ENCODE results near the gene PRLH.

PRLH gene

DNA sequence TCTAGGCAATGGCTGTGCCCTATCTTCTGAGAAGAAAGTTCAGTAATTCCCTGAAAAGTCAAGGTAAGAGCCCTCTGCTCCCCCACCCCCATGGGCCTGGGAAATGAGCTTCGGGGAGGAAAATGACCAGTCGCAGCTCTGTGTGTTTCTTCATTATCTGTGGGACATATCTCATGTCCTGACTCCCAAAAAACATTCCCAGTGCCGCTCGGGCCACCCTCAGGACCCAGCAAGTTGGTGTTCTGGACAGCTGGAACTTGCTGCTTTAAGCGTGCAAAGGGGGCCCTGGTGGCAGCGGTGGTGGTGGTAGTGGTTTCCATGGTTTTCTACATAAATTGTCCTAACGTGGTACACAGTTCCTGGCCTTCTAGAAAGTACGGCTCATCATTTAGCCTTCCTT is 17.2 kb upstream of the PRLH start:
- Mint-ChIP-seq H3K9me3 (peaks cover 5% of the 10 kb centered on the region), H3K4me1 (ENCODE audit: low read depth) (no peaks in the 10 kb centered on the region), H3K27me3 (ENCODE audit: low read depth) (peaks cover 4% of the 10 kb centered on the region), H3K36me3 (ENCODE audit: low read depth) (no peaks in the 10 kb centered on the region), H3K4me3 (no peak overlapping the region), H3K27ac (no peak overlapping the region)

DNA sequence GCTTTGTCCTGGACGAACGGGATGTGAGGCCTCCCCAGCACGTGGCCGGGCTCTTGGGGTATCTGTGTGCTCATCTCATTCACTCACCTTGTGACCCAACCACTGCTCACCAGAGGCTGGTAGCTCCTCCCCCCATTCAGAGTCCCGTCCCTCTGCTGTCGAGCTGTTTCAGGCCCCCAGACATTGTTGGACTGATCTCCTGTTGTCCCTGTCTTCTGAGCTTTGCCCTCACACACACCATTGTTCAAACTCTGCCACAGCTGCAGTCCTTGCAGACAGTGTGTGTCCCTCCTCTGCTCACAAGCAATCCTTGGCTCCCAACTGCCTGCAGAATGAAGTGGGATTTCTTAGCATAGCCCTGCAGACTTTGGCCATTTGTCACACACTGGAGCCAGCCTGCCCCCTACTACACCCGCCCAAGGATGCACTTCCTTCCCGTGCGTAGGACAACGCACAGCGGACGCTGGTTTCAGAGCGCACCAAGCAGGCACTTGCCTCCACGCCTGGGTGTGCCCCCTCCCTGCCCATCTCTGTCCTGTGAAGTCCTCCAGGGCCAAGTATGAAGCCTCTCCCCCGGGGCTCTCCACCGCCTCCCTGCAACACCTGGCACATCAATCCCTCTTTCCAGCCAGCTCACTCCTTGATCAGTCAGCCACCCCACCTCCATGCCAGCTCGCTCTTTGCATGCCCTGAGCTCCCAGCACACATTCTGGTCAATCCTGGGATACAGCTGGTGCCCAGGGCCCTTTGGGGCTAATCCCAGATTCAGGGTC is 16.5 kb upstream of the PRLH start:
- H3K9me3 Mint-ChIP-seq = peaks cover 11% of the 10 kb centered on the region
- peaks cover 9% of the 10 kb centered on the region for H3K27me3 Mint-ChIP-seq (ENCODE audit: low read depth)
- H3K27ac Mint-ChIP-seq = no peak overlapping the region
- H3K36me3 Mint-ChIP-seq (ENCODE audit: low read depth) = no peaks in the 10 kb centered on the region
- H3K4me3 Mint-ChIP-seq = no peak overlapping the region
- H3K4me1 Mint-ChIP-seq (ENCODE audit: low read depth) = no peaks in the 10 kb centered on the region

DNA sequence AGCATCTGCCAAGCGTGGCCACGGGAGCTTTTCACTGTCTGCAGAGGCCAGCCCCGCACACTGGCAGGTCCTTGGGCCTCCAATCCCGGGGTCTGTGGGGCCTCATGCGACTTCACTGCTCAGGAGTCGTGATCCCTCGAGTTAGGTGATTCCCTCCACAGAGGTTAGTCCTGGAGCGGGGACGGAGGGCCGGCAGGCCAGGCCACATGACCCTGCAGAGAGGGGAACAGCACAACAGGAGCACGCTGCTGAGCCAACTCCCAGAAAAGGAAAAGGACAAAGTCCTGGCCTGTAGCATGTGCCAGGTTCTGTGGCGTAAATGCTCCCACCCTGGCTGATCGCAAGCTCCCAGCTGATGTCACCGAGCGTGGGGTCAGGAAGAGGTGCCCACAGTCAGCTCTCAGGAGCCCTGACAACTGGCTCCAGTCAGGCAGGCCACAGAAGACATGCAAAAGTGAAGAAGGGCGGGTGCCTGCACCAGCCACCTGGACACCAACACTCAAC is 15.3 kb upstream of the PRLH start:
- Mint-ChIP-seq H3K4me3 (no peak overlapping the region), H3K4me1 (ENCODE audit: low read depth) (no peaks in the 10 kb centered on the region), H3K27ac (no peak overlapping the region), H3K36me3 (ENCODE audit: low read depth) (no peaks in the 10 kb centered on the region), H3K9me3 (peaks cover 20% of the 10 kb centered on the region), H3K27me3 (ENCODE audit: low read depth) (peaks cover 11% of the 10 kb centered on the region)

DNA sequence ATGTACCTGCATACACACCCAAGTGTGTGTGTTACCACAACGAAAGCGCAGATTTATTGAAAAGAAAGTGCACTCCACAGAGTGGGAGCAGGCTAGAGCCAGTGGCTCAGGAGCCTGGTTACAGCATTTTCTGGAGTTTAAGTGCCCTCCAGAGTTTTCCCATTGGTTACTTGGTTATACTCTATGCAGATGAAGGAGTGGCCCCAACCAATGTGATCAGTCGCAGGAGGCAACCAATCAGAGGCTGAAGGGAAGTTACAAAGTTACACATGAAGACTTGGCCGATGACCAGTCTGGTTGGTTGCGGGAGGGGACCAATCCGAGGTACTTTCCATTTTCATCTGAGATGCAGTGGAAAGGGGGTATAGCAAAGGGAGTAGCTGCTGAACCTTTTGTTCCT is 13.5 kb upstream of the PRLH start:
- no peak overlapping the region for H3K4me3 Mint-ChIP-seq
- peaks cover 17% of the 10 kb centered on the region for H3K27me3 Mint-ChIP-seq (ENCODE audit: low read depth)
- peaks cover 24% of the 10 kb centered on the region for H3K9me3 Mint-ChIP-seq
- peaks cover 1% of the 10 kb centered on the region for H3K36me3 Mint-ChIP-seq (ENCODE audit: low read depth)
- no peak overlapping the region for H3K27ac Mint-ChIP-seq
- peaks cover 9% of the 10 kb centered on the region for H3K4me1 Mint-ChIP-seq (ENCODE audit: low read depth)

DNA sequence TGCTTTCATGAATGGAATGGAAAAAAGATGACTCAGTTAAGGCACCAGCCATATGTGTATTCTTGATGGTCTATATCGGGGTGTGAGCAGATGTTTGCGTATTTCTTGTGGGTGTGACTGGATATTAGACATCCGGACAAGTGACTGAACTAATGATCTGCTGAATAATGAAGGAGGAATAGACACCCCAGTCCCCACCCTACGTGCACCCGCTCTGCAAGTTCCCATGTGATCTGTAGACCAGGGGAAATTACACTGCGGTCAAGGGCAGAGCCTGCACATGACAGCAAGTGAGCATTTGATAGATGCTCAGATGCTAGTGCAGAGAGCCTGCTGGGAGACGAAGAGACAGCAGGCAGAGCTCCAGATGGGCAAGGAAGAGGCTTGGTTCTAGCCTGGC is 12.4 kb upstream of the PRLH start:
- Mint-ChIP-seq H3K9me3 (peaks cover 25% of the 10 kb centered on the region), H3K4me3 (no peak overlapping the region), H3K27me3 (ENCODE audit: low read depth) (peaks cover 19% of the 10 kb centered on the region)

DNA sequence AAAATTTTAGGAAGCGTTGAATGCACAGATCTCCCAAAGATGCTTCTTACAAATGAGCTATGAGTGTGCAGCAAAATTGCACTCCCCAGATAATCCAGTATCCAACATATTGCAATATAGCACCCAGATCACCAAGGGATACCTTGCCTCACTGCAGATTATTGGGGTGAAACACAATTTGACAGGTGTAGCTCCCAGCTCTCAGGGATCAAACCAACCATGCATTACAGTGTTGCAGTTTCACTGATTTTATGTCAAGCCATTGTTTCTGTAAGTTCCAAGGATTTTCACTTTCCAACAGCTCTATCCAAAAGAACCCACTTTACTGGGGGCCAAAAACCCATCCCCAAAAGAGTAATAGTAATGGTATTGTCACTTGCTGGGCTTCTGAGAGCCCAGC is 10.8 kb upstream of the PRLH start:
- Mint-ChIP-seq H3K4me1 (ENCODE audit: low read depth) (peaks cover 11% of the 10 kb centered on the region), H3K27me3 (ENCODE audit: low read depth) (peaks cover 19% of the 10 kb centered on the region), H3K36me3 (ENCODE audit: low read depth) (peaks cover 1% of the 10 kb centered on the region), H3K27ac (no peak overlapping the region), H3K9me3 (peaks cover 25% of the 10 kb centered on the region), H3K4me3 (no peak overlapping the region)

More for the DNA sequence above, 12.4 kb upstream of the PRLH start:
- Mint-ChIP-seq H3K36me3 (ENCODE audit: low read depth) (peaks cover 1% of the 10 kb centered on the region), H3K4me1 (ENCODE audit: low read depth) (peaks cover 11% of the 10 kb centered on the region), H3K27ac (no peak overlapping the region)

DNA sequence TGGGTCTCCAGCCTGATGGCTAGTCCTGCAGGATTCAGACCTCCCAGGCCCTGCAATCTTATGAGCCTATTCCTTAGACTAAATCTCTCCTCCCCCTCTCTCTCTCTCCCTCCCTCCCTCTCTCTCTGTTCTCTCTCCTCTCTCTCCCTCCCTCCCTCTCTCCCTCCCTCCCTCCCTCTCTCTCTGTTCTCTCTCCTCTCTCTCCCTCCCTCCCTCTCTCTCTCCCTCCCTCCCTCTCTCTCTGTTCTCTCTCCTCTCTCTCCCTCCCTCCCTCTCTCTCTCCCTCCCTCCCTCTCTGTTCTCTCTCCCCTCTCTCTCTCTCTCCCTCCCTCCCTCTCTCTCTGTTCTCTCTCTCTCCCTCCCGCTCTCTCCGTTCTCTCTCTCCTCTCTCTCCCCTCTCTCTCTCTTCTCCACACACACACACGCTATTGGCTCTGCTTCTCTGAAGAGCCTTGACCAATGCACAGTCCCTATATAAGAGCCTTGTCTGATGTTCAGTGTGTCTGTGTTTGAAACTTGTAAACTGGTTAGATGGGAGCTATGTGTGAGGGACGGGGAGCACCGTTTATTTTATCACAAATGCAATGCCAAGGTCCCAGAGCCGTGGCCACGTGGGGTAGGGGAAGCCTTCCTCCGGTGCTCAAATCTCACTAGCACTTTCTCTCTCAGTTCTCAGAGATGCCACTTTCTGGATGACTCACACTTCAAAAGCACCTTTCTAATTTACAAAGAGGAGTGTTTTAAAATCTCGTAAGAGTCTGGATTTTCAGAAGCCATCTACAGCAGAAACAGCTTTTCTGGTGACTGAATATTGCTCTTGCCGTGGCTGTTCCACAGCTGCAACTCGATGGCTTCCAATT is 9.4 kb upstream of the PRLH start:
- H3K4me1 Mint-ChIP-seq (ENCODE audit: low read depth) = peaks cover 11% of the 10 kb centered on the region
- no peak overlapping the region for H3K4me3 Mint-ChIP-seq
- H3K36me3 Mint-ChIP-seq (ENCODE audit: low read depth) = peaks cover 1% of the 10 kb centered on the region
- peaks cover 25% of the 10 kb centered on the region for H3K9me3 Mint-ChIP-seq
- no peak overlapping the region for H3K27ac Mint-ChIP-seq
- peaks cover 19% of the 10 kb centered on the region for H3K27me3 Mint-ChIP-seq (ENCODE audit: low read depth)

DNA sequence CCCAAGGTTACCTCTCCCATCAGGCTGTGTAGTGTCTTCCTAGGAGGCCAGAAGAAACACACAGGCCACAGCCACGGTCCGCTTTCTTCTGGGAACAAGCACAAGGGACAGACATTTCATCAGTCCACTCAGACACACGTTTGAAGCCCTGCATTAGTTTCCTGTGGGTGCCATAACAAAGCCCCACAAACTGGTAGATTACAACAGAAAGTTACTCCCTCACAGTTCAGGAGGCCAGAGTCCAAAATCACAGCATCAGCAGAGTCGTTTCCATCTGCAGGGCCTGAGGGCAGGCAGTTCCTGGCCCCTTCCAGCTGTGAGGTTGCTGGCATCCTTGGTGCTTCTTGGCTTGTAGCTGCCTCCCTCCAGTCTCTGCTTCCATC is 8.8 kb upstream of the PRLH start:
- Mint-ChIP-seq H3K27me3 (ENCODE audit: low read depth) (peaks cover 19% of the 10 kb centered on the region), H3K4me3 (no peak overlapping the region), H3K27ac (no peak overlapping the region), H3K36me3 (ENCODE audit: low read depth) (peaks cover 1% of the 10 kb centered on the region), H3K9me3 (peaks cover 25% of the 10 kb centered on the region), H3K4me1 (ENCODE audit: low read depth) (peaks cover 11% of the 10 kb centered on the region)

DNA sequence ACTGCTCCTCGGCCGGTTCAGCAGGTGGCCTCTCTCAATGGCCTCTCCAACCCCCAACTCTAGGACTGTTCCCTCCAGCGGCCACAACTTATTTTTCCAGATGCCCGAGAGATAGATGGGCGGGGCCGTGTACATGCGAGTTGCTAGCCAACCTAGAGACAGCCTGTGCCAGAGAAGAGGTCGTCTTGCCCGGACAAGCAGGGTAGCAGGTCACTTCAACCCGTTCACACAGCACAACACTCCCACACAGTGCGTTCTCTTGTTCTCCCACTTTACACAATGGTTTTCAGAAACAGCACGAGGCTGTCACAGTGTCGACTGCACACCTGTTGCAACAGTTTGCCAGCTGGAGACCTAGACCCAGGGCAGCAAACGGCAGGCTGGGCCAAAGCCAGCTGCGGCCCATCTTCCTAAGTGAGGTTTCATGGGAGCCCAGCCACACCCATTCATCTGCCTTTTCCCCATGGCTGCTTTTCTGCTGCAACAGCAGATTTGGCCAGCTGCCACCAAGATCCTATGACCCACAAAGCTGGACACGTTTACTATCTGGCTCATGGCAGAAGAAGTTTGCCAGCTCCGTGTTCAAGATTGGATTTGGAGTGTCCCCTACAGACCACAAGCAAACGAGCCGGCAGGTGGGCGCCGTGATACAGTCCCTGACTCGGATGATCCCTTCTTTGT is 7.3 kb upstream of the PRLH start:
- Mint-ChIP-seq H3K27me3 (ENCODE audit: low read depth) (peaks cover 19% of the 10 kb centered on the region), H3K4me1 (ENCODE audit: low read depth) (peaks cover 11% of the 10 kb centered on the region), H3K4me3 (no peak overlapping the region), H3K9me3 (peaks cover 20% of the 10 kb centered on the region), H3K36me3 (ENCODE audit: low read depth) (peaks cover 1% of the 10 kb centered on the region), H3K27ac (no peak overlapping the region)

DNA sequence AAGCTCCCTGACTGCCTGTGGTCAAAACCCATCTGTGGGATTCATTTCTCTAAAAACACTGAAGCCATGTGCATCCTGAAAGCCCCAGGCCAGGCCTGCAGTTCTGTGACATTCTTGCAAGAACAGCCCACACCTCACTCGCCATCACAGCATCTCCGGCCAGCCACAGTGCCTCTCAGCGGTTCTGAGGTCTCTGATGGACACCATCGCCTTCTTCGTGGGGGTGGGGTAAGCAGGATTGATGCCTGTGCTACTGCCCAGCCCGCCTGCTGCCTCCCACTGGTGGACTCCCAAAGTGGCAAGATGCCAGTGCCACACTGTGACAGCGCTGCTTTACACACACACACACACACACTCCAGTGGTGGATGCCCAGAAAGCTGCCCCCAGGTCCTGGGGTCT is 5.2 kb upstream of the PRLH start:
- H3K4me3 Mint-ChIP-seq = no peak overlapping the region
- peaks cover 5% of the 10 kb centered on the region for H3K9me3 Mint-ChIP-seq
- H3K36me3 Mint-ChIP-seq (ENCODE audit: low read depth) = peaks cover 1% of the 10 kb centered on the region
- H3K27ac Mint-ChIP-seq = no peak overlapping the region
- peaks cover 11% of the 10 kb centered on the region for H3K27me3 Mint-ChIP-seq (ENCODE audit: low read depth)
- H3K4me1 Mint-ChIP-seq (ENCODE audit: low read depth) = peaks cover 11% of the 10 kb centered on the region

DNA sequence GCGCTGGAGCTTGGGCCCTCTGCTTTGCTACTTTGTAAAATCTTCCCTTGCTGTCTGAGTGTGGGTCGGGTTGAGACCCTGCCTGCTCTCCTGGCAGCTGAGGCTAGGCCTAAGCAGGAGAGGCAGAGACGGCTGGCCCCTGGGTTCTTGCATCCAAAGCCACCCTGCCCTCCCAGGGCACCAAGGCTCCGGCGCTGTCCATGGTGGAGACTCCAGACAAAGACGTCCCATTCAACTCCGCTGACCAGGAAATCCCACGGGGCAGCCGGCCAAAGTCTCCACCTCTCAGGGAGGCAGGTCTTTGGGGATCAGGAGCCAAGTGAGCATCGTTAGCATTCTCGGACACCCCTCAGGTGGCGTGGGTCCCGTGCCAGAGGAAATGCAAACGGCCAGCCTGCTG is 2.6 kb upstream of the PRLH start:
- Mint-ChIP-seq H3K4me3 (no peak overlapping the region), H3K27me3 (ENCODE audit: low read depth) (peaks cover 4% of the 10 kb centered on the region), H3K9me3 (no peaks in the 10 kb centered on the region), H3K4me1 (ENCODE audit: low read depth) (no peaks in the 10 kb centered on the region), H3K36me3 (ENCODE audit: low read depth) (no peaks in the 10 kb centered on the region), H3K27ac (no peak overlapping the region)

DNA sequence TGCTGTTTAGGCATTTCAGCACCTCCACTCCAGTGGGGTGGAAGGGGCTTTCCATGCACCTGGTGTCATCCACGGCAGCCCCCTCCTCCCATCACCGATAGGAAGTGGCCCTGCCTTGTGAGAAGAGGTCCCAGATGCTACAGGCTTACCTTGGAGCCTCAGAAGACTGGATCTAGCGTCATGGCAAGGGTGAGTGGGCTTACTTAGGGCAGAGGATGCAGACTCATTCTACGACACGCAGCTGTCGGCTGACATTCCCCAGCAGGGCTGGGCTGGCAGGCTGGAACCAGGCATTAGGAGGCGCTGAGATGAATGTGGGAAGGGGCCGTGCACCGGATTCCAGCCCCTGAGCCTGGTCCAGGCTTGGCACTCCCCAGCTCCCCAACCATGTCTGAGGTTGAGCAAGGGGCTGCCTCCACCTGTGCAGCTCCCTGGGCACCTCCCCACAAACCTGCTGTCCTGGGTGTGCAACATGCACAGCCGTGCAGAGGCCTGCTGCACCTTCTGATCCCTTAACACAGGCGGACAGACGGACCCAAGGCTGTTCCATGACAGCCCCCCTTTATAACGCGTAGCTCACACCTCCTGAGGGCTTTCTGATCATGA is 1.7 kb upstream of the PRLH start:
- no peaks in the 10 kb centered on the region for H3K4me1 Mint-ChIP-seq (ENCODE audit: low read depth)
- no peaks in the 10 kb centered on the region for H3K36me3 Mint-ChIP-seq (ENCODE audit: low read depth)
- peaks cover 4% of the 10 kb centered on the region for H3K27me3 Mint-ChIP-seq (ENCODE audit: low read depth)
- no peak overlapping the region for H3K4me3 Mint-ChIP-seq
- H3K27ac Mint-ChIP-seq = no peak overlapping the region
- no peaks in the 10 kb centered on the region for H3K9me3 Mint-ChIP-seq

DNA sequence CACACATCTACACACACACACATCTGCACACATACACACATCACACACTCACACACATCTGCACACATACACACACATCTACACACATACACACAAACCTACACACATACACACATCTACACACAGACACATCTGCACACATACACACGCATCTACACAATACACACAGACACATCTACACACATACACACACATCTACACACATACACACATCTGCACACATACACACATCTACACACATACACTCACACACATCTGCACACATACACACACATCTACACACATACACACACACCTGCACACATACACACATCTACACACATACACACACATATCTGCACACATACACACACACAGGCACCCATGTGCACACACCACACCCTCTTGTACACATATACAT is 400 bp upstream of the PRLH start:
- Mint-ChIP-seq H3K4me3 (no peak overlapping the region), H3K27ac (no peak overlapping the region), H3K36me3 (ENCODE audit: low read depth) (no peaks in the 10 kb centered on the region), H3K4me1 (ENCODE audit: low read depth) (no peaks in the 10 kb centered on the region), H3K27me3 (ENCODE audit: low read depth) (peaks cover 4% of the 10 kb centered on the region), H3K9me3 (no peaks in the 10 kb centered on the region)

DNA sequence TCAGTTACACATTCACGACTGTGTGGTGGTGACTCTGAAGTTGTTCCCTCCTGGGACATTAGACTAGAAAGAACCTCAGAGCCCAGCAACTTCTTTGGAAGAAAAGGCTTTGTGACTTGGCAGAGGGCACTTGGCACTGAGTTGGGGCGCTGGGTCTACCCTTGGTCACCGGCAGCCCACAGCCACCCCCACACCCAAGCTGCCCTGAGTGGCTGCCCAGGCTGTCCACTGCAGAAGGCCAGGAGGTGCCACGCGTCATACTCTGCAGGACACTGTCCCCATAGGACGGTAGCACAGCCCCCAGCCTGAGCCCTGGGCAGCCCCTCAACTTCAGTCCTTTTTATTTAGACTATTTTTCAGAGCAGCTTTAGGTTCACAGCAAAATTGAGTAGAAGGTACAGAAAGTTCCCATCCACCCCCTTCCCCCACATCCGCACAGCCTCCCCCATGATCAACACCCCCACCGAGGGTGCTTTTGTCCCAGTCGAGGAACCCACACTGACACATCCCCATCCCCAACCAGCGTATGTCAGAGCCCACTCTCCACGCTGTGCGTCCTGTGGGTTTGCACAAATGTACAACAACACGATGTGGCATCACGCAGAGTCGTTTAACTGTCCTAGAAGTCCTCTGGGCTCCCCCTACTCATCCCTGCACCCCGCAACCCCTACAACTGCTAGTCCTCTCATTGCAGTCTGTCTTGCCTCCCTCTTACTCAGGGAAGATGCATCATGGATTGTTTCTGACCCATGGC is 1.1 kb downstream of the PRLH start:
- no peak overlapping the region for H3K4me3 Mint-ChIP-seq
- H3K27ac Mint-ChIP-seq = no peak overlapping the region

More for the DNA sequence above, 1.1 kb downstream of the PRLH start:
- peaks cover 4% of the 10 kb centered on the region for H3K27me3 Mint-ChIP-seq (ENCODE audit: low read depth)
- H3K4me1 Mint-ChIP-seq (ENCODE audit: low read depth) = peaks cover 3% of the 10 kb centered on the region
- no peaks in the 10 kb centered on the region for H3K9me3 Mint-ChIP-seq
- H3K36me3 Mint-ChIP-seq (ENCODE audit: low read depth) = no peaks in the 10 kb centered on the region
